HPDE6-E6E7 (cell line): ENCODE results near the gene B3GLCT.

Experiments used
- DNase-seq: peaks from one replicate; pipeline ENCODE4 v3.0.0; 2011; ENCODE audit warnings: missing footprints; ENCODE audit errors: extremely low spot score

Gene B3GLCT

DNA sequence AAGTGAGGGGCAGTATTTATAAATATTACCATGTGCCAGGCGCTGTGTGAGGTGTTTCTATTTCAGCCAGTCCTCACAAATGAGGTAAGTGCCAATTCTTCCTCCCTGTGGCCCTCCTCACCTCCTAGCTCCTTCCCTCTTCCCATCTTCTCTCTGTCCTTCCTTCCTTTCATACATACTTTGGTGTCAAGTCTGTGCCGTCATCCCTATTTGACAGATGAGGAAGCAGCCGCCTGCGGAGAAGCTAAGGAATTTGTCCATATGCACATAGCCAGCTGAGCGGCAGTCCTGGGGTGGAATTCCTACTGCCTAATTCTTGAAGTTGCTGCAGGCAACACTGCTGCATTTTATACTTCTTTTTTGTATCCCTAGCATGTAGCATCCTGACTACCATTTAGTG, 150.8 kb downstream of the B3GLCT start:
- DNase-seq: no peak

DNA sequence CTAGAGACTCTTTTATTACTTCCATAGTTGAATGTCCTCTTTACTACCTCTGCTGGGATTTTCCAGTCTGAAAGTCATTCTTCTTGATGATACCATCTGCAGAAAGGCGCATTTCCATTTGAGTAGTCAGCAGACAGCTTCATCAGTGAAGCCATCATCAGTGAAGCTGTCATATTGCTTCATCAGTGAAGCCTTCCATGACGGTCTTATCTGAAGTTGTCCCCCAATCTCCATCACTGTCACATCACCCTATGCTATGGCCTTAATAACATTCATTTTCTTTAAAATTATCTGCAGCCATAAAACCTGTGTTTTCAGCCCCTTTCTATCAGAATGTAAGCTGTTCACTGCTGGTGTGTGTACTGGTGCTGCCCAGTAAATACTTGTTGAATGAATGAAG, 151.6 kb downstream of the B3GLCT start:
- DNase-seq: no peak

DNA sequence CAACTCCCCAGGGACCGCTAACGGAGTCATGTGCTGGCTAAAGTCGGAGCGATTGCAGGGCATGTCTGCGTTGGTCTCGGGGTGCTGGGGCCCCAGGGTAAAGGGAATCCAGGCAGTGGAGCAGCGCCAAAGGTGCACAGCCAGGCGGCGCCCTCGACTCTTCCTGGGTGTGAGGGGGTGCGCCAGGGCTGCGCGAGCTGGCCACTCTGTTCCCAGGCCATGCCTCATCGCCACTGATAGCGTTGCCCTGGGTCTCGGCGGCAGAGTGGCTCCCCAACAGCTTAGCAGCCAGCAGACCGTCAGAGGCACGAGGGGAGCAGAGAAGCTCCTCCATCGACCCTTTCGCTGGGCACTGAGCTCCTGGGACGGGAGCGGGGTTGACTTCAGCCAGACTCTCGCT, 152.7 kb downstream of the B3GLCT start:
- no peak for DNase-seq

DNA sequence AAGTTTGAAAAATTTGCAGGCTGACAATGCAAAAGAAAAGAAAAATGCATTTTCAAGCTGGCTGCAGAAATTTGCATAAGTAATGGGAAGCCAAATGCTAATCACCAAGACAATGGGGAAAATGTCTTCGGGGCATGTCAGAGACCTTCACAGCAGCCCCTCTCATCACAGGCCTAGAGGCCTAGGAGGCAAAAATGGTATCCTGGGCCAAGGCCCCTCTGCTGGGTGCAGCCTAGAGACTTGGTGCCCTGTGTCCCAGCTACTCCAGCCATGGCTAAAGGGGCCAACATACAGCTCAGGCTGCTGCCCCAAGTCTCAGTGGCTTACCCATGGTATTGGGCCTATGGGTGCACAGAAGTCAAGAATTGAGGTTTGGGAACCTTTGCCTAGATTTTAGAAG, 155.2 kb downstream of the B3GLCT start:
- no peak for DNase-seq

DNA sequence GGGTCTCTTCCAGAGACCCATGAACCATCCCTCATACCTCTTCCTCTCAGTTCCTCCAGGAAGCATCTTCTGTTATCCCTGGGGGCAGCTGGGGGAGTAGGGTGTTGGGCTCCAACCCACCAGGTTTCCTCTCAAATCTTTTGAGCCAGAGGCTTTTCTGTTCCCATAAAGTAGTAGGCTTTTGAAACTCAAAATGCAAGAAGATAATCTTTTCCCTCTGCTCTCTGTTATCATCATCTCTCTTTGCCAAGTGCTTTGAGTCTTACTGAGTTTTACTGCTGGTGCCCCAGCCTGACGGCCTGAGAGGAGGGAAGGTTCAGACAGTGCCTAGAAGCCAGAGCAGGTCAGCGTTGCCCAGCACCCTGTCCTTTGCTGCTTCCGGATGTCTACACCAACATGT, 157.2 kb downstream of the B3GLCT start:
- DNase-seq: no peak

DNA sequence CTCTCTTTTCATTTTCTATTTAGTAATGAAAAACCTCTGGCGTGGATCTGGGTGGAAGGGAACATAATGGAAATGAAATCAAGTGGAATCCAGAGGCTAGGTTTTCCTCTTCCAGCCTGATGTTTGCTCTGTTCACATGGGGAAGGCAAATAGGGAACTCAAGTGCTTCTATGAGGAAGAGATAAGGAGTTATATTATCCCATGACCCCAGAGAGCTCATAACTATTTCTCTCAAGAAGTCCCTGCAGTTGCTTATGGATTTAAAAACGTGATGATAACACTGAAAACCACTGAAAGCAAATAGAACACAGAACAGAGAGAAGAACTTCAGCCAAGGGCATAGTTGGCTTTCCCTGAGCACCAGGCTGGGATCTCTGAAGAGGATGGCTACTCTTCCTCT, 157.8 kb downstream of the B3GLCT start:
- no peak for DNase-seq

DNA sequence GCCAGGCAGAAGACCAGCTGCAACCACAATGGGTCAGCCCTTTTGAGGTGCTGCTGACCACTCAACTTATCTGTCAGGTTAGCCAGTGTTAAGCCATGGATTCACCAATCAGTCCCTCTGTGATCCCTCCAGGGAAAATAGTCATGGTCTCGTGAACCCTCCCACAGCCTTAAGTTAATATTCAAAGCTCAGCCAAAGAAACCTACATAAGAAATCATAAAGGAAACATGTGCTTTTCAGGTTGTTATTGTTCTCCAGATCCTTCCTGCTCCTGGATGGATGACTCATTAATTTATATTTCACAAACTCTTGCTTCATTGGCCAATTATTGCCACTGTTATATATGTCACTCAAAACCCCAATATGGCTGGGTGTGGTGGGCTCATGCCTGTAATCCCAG, 161.9 kb downstream of the B3GLCT start:
- no peak for DNase-seq

DNA sequence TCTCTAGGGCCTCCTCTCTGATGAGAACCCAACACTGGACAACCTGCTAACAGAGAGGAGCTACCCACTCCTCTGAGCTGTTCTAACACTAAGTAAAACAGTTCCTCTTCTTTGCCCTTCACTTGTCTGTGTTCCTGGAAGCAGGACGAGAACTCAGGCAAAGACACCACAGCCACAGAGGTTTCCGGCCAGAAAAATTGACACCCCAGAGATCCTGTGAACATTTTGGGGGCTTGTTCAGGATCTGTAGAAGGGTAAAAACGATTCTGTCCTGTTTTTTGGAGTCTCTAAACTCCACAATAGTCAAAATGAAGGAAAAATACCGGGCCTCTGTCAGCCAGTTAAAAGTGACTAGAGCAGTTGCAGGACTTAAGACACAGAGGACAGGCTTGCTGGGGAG, 165.9 kb downstream of the B3GLCT start:
- DNase-seq: no peak

DNA sequence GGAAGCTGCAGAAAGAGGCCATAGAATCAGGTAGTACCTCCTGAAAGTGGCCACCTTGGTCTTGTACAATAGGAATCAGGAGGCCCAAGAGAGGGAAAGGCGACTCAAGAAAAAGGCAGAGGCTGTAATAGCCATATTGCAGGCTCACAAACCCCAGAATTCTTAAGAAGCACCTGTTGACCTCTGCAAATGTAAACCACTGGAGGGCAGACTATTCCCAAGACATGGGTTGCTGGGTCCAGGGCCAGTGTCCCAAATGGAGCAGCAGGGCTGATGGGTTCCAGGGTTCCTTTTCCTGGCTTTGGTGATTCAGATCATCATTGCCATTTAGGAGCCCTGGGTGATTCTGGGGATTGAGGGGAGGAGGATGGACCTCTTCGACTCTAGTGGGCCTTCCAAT, 167.6 kb downstream of the B3GLCT start:
- no peak for DNase-seq

DNA sequence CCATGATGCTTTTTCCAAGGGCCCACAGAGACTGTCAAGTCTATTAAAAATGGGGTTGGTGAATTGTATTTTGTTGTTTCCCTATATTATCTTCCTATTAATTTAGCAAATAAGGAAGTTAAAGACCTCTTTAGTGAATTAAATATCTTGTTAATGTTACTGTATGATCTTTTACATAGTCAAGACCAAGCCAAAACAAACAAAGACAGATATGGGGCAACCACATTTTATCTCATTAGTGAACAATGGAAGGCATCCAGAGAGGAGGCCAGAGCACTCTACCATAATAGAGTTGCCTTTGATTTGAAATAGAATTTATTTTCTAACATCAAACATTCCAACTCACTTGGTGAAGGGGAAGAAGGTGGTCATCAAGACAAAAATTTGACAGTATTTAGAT, 169.4 kb downstream of the B3GLCT start:
- no peak for DNase-seq

DNA sequence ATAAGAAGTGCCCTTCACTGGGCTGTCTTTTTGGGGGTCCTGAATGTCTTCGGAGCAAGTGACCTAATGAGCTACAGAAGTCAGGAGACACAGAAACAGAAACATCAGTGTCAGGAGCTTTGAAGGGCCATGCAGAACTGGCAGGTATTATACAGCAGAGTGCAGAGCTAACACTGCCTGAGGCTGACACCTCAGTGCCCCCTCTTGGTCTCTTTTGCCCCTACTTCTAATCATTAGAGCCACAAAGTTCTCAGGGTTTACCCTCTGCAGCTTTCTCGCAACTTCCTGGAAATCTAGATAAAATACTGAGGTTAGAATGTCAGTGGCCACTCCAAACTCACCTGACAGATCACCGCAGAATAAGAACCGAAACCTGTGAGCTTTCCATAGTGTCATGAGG, 172.7 kb downstream of the B3GLCT start:
- no peak for DNase-seq

DNA sequence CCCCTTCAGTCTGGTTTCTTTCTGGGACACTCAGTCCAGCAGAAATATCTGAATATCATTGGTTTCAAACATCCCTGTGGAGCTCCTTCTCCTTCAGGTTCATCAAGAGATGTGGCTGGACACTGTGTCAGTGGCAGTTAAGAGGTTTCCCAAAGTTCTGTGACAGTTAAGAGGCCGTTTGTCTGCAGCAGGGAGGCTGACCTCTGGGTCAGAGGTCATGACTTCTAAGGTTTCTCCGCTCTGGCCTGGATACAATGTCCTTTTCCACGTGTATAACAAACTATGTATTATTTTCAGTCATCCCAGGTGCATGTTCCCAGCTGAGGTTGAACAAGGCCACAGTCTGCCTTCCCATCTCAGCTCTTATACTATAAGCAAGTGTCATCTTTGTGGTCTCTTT, 174.9 kb downstream of the B3GLCT start:
- DNase-seq: no peak

DNA sequence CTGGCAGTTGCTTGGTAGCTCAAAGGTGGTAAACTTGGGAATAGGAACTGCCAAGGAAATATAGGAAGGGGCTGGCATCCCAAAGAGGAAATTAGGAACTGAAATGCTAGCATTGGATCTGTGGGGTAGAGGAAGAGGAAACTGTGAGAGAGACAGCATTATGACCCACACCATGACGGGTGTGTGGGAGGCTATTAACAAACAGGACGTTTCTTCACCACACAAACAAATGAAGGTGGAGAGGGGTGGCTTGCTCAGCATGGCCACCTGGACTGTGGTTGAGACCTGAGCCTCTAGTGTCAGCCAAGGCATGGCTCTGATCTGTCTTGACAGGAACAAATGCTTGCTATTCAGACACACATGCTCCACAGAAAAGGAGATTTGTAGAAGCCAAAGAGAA, 178.2 kb downstream of the B3GLCT start:
- DNase-seq: no peak

DNA sequence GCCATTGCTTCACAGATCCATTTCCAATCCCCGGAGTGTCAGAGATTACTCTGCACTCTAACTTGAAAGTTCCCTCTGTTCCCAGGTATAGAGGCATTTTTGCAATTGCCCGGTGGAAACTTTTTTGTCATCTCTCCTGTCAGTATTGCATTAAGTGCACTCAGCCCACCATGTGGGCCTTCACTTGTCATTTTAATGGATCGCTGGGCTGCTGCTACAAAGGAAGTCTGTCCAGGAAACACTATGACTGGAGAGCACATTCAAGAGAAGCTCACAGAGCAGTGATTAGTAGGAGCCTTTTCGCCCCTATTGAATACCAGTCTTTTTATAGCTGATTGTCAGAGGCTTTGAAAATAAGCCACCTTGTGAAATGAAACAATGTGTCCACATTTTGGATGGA, 180.9 kb downstream of the B3GLCT start:
- no peak for DNase-seq
